VCaP (cell line): Measurements from ENCODE around the gene RAD51AP1.

Experiments used
- H3K27ac ChIP-seq: fragments of 450-650 bp; 2 replicates; pipeline ENCODE4 v1.5.1; 2017
- CTCF ChIP-seq: fragments of 450-650 bp; conservative IDR thresholded peaks from 2 replicates; pipeline ENCODE4 v1.5.1; 2017; ENCODE audit warnings: mild to moderate bottlenecking, moderate library complexity

Gene RAD51AP1

GRCh38 chr12:4535092-4535491, 3.6 kb upstream of the RAD51AP1 start:
- H3K27ac ChIP-seq: no peak overlapping the region
- no peak for TF ChIP-seq CTCF

GRCh38 chr12:4535871-4536270, 2.8 kb upstream of the RAD51AP1 start:
- no peak for TF ChIP-seq CTCF
- no peak overlapping the region for H3K27ac ChIP-seq

GRCh38 chr12:4539167-4539870, 629 bp downstream of the RAD51AP1 start:
- peak overlapping the region; percentile 91 for H3K27ac ChIP-seq
- TF ChIP-seq CTCF: no peak

- no peak for TF ChIP-seq CTCF
- peak overlapping the region; percentile 91 for H3K27ac ChIP-seq
Observed at GRCh38 chr12:4540170-4540569, 1.5 kb downstream of the RAD51AP1 start.

GRCh38 chr12:4540638-4541037, 1.9 kb downstream of the RAD51AP1 start:
- no peak for TF ChIP-seq CTCF
- H3K27ac ChIP-seq: peak overlapping the region; percentile 91

- no peak overlapping the region for H3K27ac ChIP-seq
- no peak for TF ChIP-seq CTCF
Observed at GRCh38 chr12:4545195-4545594, 6.5 kb downstream of the RAD51AP1 start.

GRCh38 chr12:4552191-4552590, 13.5 kb downstream of the RAD51AP1 start:
- no peak for TF ChIP-seq CTCF
- H3K27ac ChIP-seq: no peak overlapping the region
